ENCODE results near the gene ATG7.
"Not testable (repeated sequence)": the region's sequence is repeated elsewhere in the genome, so short reads cannot be mapped to it uniquely, and the experiment has no call there.

ATG7 gene

DNA sequence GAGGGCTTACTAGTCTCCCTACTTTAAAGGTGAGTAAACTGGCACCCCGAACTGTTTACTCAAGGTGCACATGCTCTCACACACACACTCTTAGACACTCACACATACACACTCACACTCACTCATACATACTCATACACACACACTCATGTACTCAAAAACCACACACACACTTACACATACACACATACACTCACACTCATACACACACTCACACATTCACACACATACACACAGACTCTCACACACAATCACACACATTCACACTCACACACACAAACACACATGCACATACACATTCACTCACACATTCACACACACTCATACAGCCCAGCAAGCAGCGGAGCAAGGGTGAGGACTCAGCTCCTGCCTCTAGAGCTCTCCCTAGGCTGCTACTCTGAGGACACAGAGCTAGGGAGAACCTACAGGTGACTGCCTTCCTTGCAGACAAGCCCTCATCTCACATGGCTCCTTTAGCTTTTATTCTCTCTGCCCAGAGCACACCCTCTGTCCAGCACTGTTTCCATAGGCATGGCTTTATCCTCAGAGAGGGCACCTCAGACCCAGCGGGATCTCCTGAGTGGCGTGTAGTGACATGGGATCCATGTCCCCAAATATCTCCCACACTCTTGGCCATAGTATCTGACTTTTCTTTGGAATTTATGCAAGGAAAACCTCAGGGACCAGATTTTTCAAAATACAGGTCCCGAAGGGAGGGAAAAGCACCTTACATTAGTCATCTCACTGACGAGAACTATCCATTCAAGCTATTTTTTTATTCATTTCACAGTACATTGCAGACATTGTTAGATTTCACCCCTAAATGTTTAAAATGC, 26.2 kb upstream of the ATG7 start:
- no peak overlapping the region for H3K27ac Mint-ChIP-seq
- no peak for ATAC-seq
- no peaks in the 10 kb centered on the region for H3K4me1 Mint-ChIP-seq
- H3K27me3 Mint-ChIP-seq = no peaks in the 10 kb centered on the region
- H3K4me3 Mint-ChIP-seq = no peak overlapping the region
- H3K9me3 Mint-ChIP-seq = no peaks in the 10 kb centered on the region
- H3K36me3 Mint-ChIP-seq = no peaks in the 10 kb centered on the region

- H3K36me3 Mint-ChIP-seq = no peaks in the 10 kb centered on the region
- H3K9me3 Mint-ChIP-seq = no peaks in the 10 kb centered on the region
- H3K27me3 Mint-ChIP-seq = no peaks in the 10 kb centered on the region
- no peak for ATAC-seq
- no peaks in the 10 kb centered on the region for H3K4me1 Mint-ChIP-seq
- H3K4me3 Mint-ChIP-seq = no peak overlapping the region
- no peak overlapping the region for H3K27ac Mint-ChIP-seq
Measured at GRCh38 chr3:11246663-11246970, 25.6 kb upstream of the ATG7 start.

GRCh38 chr3:11247362-11247761, 24.8 kb upstream of the ATG7 start:
- no peak for ATAC-seq
- Mint-ChIP-seq H3K27me3 (no peaks in the 10 kb centered on the region), H3K9me3 (no peaks in the 10 kb centered on the region), H3K36me3 (no peaks in the 10 kb centered on the region), H3K4me1 (no peaks in the 10 kb centered on the region), H3K4me3 (no peak overlapping the region), H3K27ac (no peak overlapping the region)

DNA sequence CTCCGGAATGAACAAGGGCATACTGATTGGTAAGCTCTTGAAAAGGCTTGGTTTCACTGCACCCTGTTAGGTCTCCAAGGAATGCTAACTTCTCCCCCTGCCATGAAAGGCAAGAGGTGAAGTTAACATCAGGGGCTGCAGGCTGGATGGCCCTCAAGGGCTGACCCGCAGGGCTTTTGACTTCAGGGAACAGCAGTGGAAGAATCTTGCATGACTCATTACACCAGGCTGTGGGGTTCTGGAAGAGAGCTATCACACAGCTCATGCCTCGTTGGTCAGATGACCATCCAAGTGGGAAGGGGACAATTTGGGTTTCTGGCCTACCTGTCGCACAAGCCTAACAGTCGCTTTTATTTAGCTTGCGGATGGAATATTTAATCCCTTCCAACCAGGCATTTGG, 23.6 kb upstream of the ATG7 start:
- no peak overlapping the region for H3K27ac Mint-ChIP-seq
- no peaks in the 10 kb centered on the region for H3K9me3 Mint-ChIP-seq
- H3K4me1 Mint-ChIP-seq = no peaks in the 10 kb centered on the region
- peaks cover 5% of the 10 kb centered on the region for H3K27me3 Mint-ChIP-seq
- no peak for ATAC-seq
- no peak overlapping the region for H3K4me3 Mint-ChIP-seq
- H3K36me3 Mint-ChIP-seq = no peaks in the 10 kb centered on the region

- Mint-ChIP-seq H3K27ac (no peak overlapping the region), H3K27me3 (peaks cover 30% of the 10 kb centered on the region), H3K9me3 (peaks cover 7% of the 10 kb centered on the region), H3K4me1 (no peaks in the 10 kb centered on the region), H3K4me3 (no peak overlapping the region), H3K36me3 (no peaks in the 10 kb centered on the region)
- no peak for ATAC-seq
Measured at GRCh38 chr3:11250902-11251806, 21.0 kb upstream of the ATG7 start.

DNA sequence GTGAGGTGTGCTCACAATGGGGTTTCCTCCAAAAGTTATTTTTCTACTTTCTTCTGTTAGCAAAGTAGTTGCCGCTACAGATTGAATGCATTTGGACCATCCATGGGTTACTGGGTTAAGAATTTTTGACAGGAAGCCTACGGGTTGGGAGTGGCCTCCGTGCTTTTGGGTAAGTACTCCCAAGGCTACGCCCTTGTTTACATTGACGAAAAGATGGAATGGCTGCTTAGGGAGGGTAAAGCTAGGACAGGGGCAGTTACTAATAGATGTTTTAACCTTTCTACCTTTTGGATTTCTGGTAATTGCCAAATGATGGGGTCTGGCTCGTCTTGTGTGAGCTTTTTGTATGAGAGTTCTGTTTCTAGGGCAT, 20.4 kb upstream of the ATG7 start:
- no peak overlapping the region for H3K27ac Mint-ChIP-seq
- no peaks in the 10 kb centered on the region for H3K36me3 Mint-ChIP-seq
- H3K4me1 Mint-ChIP-seq = no peaks in the 10 kb centered on the region
- H3K27me3 Mint-ChIP-seq = peaks cover 34% of the 10 kb centered on the region
- H3K9me3 Mint-ChIP-seq = peaks cover 7% of the 10 kb centered on the region
- ATAC-seq = no peak
- H3K4me3 Mint-ChIP-seq = no peak overlapping the region

DNA sequence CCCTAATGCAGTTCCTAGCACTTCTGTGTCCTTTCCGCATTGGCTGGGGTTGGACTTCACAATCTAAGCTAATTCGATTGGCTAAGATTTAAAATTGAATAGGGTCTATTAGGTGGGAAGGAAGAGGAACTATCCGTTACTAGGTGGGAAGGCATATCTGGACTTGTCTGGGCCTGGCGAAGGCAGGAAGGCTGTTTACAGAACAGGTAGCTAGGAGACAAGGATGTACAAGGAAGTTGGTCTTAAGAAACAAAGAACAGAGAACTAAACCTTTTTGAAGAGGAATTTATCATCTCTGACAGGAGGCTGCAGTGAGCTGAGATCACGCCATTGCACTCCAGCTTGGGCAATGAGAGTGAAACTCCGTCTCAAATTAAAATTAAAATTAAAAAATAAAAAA, 17.3 kb upstream of the ATG7 start:
- peaks cover 7% of the 10 kb centered on the region for H3K9me3 Mint-ChIP-seq
- no peaks in the 10 kb centered on the region for H3K4me1 Mint-ChIP-seq
- H3K36me3 Mint-ChIP-seq = no peaks in the 10 kb centered on the region
- peaks cover 42% of the 10 kb centered on the region for H3K27me3 Mint-ChIP-seq
- no peak overlapping the region for H3K27ac Mint-ChIP-seq
- H3K4me3 Mint-ChIP-seq = no peak overlapping the region
- no peak for ATAC-seq

- H3K27me3 Mint-ChIP-seq = peaks cover 42% of the 10 kb centered on the region
- H3K9me3 Mint-ChIP-seq, H3K4me1 Mint-ChIP-seq, H3K27ac Mint-ChIP-seq, H3K4me3 Mint-ChIP-seq, H3K36me3 Mint-ChIP-seq, ATAC-seq: not testable (repeated sequence)
Measured at GRCh38 chr3:11255537-11255936, 16.7 kb upstream of the ATG7 start.

GRCh38 chr3:11258958-11259357, 13.2 kb upstream of the ATG7 start:
- Mint-ChIP-seq H3K27ac (no peak overlapping the region), H3K27me3 (peaks cover 34% of the 10 kb centered on the region), H3K36me3 (no peaks in the 10 kb centered on the region), H3K4me3 (no peak overlapping the region), H3K4me1 (no peaks in the 10 kb centered on the region), H3K9me3 (peaks cover 7% of the 10 kb centered on the region)
- no peak for ATAC-seq

DNA sequence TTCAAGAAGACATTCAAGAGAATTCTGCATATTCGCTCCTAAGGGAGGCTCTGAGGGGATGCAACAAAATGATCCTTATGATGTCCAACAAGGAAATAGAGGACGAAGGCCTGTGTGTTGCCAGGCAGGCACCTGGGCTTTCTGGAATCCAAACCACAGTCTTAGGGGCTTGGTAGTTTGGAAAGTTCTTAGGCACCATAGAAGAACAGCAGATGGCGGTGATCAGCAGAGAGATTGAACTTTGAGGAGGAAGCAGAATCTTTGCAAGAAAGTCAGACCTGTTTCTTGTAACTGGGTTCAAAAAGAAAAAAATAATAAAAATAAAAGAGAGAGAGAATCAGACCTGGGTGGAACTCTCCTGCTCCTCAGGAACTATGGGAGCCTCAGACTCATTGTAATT, 11.7 kb upstream of the ATG7 start:
- Mint-ChIP-seq H3K4me1 (no peaks in the 10 kb centered on the region), H3K27me3 (peaks cover 18% of the 10 kb centered on the region), H3K9me3 (no peaks in the 10 kb centered on the region), H3K4me3 (no peak overlapping the region), H3K36me3 (no peaks in the 10 kb centered on the region), H3K27ac (no peak overlapping the region)
- no peak for ATAC-seq

GRCh38 chr3:11269007-11269406, 3.2 kb upstream of the ATG7 start:
- no peaks in the 10 kb centered on the region for H3K36me3 Mint-ChIP-seq
- no peak for ATAC-seq
- no peak overlapping the region for H3K4me3 Mint-ChIP-seq
- no peak overlapping the region for H3K27ac Mint-ChIP-seq
- H3K4me1 Mint-ChIP-seq = peaks cover 10% of the 10 kb centered on the region
- no peaks in the 10 kb centered on the region for H3K9me3 Mint-ChIP-seq
- no peaks in the 10 kb centered on the region for H3K27me3 Mint-ChIP-seq

DNA sequence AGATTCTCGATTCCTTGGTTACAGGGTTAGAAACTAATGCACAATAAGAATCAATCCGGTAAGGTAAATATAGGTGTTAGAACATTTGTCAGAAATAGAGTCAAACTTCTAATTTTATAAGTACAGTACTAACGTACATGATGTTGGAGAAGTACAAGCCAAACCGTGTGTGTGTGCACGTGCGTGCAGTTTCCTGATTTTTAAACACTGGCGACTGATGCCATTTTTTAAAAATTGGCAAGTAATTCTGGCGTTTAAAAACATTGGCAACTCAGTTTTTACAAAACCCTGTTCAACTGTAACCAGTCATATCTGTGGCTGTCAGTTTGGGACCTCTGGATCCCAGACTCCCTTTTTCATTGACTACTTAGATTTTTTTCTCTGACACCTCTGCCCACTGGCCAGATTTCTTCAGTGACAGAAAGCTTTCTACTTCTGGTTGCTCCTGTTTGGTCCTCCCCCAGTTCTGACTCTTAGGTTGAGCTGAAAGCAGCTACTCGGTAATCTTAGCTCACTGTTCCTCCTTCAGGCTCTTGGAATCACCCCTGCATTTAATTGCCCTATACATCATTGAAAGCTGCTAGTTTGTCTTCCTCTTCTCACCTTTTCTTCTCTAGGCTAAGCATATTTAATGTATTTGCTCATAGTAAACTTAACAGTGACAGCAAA, 843 bp downstream of the ATG7 start:
- Mint-ChIP-seq H3K27me3 (no peaks in the 10 kb centered on the region), H3K27ac (peak overlapping the region; percentile 97), H3K4me1 (peaks cover 36% of the 10 kb centered on the region), H3K9me3 (peaks cover 7% of the 10 kb centered on the region), H3K4me3 (peak overlapping the region; percentile 87), H3K36me3 (peaks cover 28% of the 10 kb centered on the region)
- ATAC-seq = no peak

GRCh38 chr3:11273891-11274291, 1.7 kb downstream of the ATG7 start:
- Mint-ChIP-seq H3K9me3 (peaks cover 7% of the 10 kb centered on the region), H3K4me3 (peak overlapping the region; percentile 87), H3K36me3 (peaks cover 28% of the 10 kb centered on the region), H3K27ac (peak overlapping the region; percentile 97), H3K4me1 (peaks cover 36% of the 10 kb centered on the region), H3K27me3 (no peaks in the 10 kb centered on the region)
- ATAC-seq = no peak

DNA sequence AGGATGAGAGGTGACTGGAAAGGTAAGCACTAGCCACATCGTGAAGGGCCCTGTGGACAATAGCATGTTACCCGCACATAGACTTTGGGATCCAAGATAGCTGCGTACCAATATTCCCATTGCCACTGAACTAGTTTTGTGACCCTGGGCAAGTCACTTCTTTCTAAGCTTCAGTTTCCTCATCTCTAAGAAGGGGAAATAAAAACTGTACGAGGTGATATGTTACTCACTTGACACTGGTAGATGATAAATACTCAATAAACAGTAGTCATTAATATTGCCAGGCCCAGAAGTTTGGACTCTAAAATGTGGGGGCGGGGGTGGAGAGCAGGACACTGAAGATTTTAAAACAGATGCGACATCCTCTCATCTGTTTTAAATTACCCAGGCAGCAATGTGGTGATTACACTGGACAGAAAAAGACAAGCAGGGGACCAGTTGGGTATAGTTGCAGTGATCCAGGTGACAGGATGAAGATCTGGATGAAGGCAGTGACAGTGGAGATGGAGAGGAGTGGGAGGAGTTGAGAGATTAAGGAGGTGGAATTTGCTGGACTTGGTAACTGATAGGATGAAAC, 2.5 kb downstream of the ATG7 start:
- Mint-ChIP-seq H3K27me3 (no peaks in the 10 kb centered on the region), H3K9me3 (peaks cover 7% of the 10 kb centered on the region), H3K36me3 (peaks cover 28% of the 10 kb centered on the region), H3K4me3 (no peak overlapping the region), H3K27ac (peak overlapping the region; percentile 97), H3K4me1 (peaks cover 36% of the 10 kb centered on the region)
- ATAC-seq = no peak

DNA sequence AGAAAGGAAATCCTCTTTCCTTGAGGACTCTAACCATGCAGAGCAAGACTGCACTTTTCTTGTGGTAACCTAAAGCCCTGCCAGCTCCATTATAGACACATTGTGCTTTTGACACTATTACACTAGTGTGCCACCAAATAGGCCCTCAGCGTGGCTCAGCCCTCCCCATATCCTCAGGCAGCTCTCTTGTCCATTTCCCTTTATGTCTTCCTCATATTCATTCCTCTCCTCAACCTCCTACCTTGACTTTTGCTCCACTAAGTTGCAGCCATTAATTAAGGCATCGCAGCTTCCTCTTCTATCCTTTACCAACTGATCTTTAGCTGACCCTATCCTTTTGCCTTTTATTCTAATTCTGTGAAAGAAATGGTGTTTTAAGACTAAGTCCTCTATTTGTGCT, 3.7 kb downstream of the ATG7 start:
- peaks cover 7% of the 10 kb centered on the region for H3K9me3 Mint-ChIP-seq
- no peak overlapping the region for H3K4me3 Mint-ChIP-seq
- ATAC-seq = no peak
- H3K27me3 Mint-ChIP-seq = no peaks in the 10 kb centered on the region
- peaks cover 36% of the 10 kb centered on the region for H3K4me1 Mint-ChIP-seq
- H3K27ac Mint-ChIP-seq = no peak overlapping the region
- H3K36me3 Mint-ChIP-seq = peaks cover 28% of the 10 kb centered on the region

Measured in stimulated activated memory B cell treated with anti-CD40 and anti-IgM and Interleukin-4, amounts not matched to agents 10 μg/mL and 1 μg/mL and 100 μg/mL, for 72 hours (primary cell).